ENCODE measurements around the gene MYO1D.

DNA sequence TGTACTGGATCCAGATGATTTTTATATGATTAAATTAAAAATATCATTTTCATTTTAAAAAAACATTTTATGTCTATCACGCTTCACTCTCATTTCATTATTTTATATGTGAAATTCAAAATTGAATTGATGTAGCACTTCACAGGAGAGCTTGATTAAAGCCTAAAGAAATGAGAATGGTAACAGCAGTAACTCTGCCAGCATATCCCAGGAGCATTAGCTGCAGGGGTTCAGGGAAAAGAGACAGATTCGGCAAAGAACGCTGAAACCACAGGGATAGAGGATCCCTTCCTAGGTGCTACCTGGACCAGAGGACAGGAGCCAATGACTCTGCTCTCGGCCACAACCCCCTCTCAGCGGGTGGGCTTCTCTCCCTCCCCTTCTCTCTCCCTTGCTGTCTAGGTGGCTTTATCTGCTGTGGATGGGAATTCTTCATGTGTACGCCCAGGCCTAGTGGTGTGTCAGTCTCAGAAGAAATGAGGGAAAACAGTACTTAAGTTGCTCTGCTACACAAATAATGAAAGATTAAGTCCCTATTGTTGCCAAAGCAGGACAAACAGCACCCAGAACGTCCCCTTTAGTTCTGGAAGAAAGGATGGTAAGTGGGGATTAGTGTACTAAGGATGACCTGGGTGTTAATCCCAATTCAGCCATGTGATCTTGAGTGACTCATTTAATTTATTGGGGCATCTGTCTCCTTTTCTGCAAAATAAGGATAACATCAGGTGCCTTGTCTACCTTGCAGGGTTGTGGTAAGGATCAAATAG is 266.9 kb downstream of the MYO1D start:
- TF ChIP-seq GABPA (IDR thresholded peaks at IDR 0.05 in 1 of 2, conservative IDR thresholded peaks at IDR 0.05 in 1 of 2) (no peak), CTCF (IDR thresholded peaks at IDR 0.05; ENCODE audit: low read depth, low read length, missing input control) (no peak), NR2F2 (IDR thresholded peaks at IDR 0.05) (no peak), EGR1 (IDR thresholded peaks at IDR 0.05; ENCODE audit: low read depth in 2 of 2) (no peak), FOXA2 (IDR thresholded peaks at IDR 0.05) (no peak), YY1 (IDR thresholded peaks at IDR 0.05) (no peak), JUND (IDR thresholded peaks at IDR 0.05) (no peak), HNF4A (conservative IDR thresholded peaks at IDR 0.05) (no peak), TAF1 (conservative IDR thresholded peaks at IDR 0.05) (no peak)
- TF ChIP-seq, protein P1, sequence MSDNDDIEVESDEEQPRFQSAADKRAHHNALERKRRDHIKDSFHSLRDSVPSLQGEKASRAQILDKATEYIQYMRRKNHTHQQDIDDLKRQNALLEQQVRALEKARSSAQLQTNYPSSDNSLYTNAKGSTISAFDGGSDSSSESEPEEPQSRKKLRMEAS (IDR thresholded peaks at IDR 0.05), result no peak

Data from liver (tissue), 3 donors.